Measurements from ENCODE around the gene LAMB4.

Gene LAMB4

DNA sequence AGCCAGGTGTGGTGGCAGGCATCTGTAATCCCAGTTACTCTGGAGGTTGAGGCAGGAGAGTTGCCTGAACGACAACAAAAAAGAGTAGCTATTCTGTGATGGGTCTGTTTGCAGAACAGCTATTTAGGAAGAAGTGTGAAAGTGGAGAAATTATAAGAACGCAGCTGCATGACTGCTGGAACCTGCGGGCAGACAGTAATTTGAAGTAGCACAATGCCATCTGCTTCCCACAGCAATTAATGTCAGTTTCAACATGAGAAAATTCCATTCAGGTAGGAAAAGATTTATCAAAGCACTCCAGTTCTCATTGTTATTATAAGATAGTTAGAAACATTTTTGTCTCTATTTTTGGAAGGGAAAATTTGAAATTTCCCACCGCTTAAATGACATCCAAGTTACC lies 148.7 kb downstream of the LAMB4 start:
- no peak overlapping the region for H3K4me3 ChIP-seq (ENCODE audit: low read length)
- TF ChIP-seq, protein P1, sequence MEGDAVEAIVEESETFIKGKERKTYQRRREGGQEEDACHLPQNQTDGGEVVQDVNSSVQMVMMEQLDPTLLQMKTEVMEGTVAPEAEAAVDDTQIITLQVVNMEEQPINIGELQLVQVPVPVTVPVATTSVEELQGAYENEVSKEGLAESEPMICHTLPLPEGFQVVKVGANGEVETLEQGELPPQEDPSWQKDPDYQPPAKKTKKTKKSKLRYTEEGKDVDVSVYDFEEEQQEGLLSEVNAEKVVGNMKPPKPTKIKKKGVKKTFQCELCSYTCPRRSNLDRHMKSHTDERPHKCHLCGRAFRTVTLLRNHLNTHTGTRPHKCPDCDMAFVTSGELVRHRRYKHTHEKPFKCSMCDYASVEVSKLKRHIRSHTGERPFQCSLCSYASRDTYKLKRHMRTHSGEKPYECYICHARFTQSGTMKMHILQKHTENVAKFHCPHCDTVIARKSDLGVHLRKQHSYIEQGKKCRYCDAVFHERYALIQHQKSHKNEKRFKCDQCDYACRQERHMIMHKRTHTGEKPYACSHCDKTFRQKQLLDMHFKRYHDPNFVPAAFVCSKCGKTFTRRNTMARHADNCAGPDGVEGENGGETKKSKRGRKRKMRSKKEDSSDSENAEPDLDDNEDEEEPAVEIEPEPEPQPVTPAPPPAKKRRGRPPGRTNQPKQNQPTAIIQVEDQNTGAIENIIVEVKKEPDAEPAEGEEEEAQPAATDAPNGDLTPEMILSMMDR (conservative IDR thresholded peaks at IDR 0.05; ENCODE audit: low read depth, low read length), result no peak
- no peak for DNase-seq (ENCODE audit: low read depth)

DNA sequence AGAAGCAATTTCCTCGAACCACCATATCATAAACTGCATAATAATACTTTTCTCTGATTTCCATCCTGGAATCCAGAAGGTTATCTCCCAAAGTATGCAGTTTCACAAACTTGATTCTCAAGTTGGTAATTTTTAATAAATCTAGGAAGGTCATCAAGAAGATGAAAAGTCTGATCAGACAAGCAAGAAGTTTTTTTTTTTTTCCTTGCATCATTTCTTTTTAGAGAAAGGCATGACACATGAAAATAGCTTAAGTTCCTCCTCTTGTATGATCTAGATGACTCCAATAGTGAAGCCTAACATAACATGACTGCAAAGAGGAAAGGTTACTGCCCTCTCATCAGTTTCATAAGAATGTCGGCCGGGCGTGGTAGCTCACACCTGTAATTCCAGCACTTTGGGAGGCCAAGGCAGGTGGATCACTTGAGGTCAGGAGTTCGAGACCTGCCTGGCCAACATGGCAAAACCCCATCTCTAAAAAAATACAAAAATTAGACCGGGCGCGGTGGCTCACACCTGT lies 149.4 kb downstream of the LAMB4 start:
- DNase-seq (ENCODE audit: low read depth), result no peak
- TF ChIP-seq, protein P1 (conservative IDR thresholded peaks at IDR 0.05; ENCODE audit: low read depth, low read length), result no peak
- H3K4me3 ChIP-seq (ENCODE audit: low read length), result no peak overlapping the region

DNA sequence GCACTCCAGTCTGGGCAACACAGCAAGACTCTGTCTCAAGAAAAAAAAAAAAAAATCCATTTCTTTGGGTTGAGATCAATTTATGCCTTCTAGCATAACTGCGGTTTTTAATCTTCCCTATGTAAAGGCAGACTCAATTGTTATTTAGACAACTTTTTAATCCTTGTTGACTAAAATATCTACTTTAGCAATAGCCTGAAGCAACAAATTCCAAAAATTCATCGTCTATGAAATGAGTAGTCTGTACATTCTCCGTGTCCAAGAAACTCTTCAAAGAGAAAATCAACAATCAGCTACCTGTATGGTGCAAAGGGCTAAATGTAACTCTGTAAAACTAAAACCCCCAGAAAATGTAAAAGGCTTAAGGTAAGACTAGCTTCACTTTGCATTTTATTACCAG lies 150.0 kb downstream of the LAMB4 start:
- TF ChIP-seq, protein P1 (conservative IDR thresholded peaks at IDR 0.05; ENCODE audit: low read depth, low read length), result no peak
- no peak overlapping the region for H3K4me3 ChIP-seq (ENCODE audit: low read length)
- DNase-seq (ENCODE audit: low read depth), result no peak

DNA sequence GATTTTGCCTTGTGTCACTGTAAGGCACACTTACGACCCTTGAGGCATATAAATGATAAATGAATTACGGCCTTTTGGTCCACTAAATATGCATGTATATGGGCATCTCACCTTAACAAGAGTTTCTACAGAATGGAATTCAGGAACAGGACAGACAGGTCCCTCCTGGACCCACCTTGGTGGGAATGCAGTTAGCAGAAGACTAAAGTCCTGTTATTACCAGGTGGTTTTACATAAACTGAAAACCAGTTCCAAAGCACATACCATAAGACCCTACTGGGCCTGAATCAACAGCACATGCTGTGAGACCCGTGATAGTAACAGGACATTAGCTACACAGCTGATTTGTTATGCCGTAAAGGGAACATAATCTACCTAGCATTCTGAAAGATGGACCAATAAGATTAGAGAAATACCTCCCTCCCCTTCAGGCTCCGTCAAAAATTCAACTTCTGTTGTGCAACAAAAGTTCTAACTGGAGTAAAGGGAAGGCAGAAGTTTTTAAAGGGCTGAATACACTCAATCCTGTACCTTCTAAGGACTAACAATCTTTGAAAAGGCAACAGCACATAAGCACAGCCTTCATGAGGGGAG lies 151.2 kb downstream of the LAMB4 start:
- DNase-seq (ENCODE audit: low read depth), result no peak
- H3K4me3 ChIP-seq (ENCODE audit: low read length), result no peak overlapping the region
- TF ChIP-seq, protein P1 (conservative IDR thresholded peaks at IDR 0.05; ENCODE audit: low read depth, low read length), result no peak

DNA sequence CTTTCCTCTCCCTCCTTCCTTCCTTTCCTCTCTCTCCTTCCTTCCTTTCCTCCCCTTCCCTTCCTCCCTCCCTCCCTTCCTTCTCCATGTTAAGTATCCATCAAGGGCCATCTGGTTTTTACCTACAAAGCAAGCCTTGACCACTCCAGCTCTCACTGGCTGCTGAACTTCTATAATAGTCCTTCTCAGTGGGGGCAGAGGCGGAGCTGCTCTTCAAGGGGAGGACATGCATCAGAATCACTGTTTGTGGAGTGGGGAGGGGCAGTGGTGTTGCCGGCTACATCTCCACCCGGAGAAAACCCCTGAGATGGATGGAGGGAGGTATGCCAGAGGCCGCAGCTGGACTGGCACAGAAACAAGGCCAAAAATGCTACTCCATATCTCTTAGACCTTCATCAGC lies 153.1 kb downstream of the LAMB4 start:
- TF ChIP-seq, protein P1 (conservative IDR thresholded peaks at IDR 0.05; ENCODE audit: low read depth, low read length), result no peak
- no peak overlapping the region for H3K4me3 ChIP-seq (ENCODE audit: low read length)
- DNase-seq (ENCODE audit: low read depth), result no peak

DNA sequence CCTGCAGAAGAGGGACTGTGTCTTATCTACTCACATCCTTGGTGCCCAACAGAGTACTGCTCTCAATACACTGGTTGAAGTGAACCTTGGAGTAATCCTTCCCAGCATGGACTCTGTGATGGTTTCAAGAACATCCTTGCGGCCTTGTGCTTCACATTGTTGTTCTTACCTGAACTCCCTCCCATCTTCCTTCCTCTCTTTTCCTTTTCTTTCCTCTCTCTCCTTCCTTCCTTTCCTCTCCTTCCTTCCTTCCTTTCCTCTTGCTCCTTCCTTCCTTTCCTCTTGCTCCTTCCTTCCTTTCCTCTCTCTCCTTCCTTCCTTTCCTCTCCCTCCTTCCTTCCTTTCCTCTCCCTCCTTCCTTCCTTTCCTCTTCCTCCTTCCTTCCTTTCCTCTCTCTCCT lies 153.5 kb downstream of the LAMB4 start:
- TF ChIP-seq, protein P1 (conservative IDR thresholded peaks at IDR 0.05; ENCODE audit: low read depth, low read length), result no peak
- DNase-seq (ENCODE audit: low read depth), result no peak
- H3K4me3 ChIP-seq (ENCODE audit: low read length), result no peak overlapping the region

DNA sequence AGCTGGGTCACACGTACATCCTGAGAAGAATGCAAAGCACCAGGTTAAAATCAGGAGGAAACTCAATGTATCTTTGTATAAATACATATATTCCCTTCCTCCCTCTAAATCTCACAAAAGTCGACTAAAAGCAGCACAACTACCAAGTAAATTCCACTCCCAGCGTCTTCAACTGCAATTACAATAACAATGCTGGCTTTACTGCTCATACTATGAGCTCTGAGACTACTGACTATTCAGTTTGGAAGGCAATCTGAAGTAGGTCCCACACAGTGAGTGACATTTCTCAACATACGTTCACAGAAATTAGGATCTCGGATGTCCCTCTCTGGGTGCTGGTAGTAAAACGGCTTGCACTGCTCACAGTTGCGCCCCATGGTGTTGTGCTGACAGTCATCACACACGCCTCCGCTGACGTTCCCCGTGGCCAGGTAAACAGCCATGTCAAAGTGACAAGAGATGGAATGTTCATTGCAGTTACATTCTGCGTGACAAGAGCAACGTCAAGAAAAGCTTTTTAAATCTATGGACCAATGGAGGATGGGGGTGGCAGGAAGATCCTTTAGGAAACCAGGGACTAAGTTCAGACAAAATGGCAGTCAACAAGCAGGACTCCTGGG lies 154.7 kb downstream of the LAMB4 start:
- no peak for DNase-seq (ENCODE audit: low read depth)
- TF ChIP-seq, protein P1 (conservative IDR thresholded peaks at IDR 0.05; ENCODE audit: low read depth, low read length), result no peak
- no peak overlapping the region for H3K4me3 ChIP-seq (ENCODE audit: low read length)
